K562 (cell line): ENCODE measurements around the gene DNMT3A. TPM values are rescaled to one million over a fixed set of nuclear protein-coding genes. Genes with fewer than 3 reads are reported as not detected.

ENCODE experiments used
- ATAC-seq: fragments of 200-7000 bp; cut with Tn5 transposase; 3 replicates; pipeline ENCODE4 v1.9.1; 2020; ENCODE audit warnings: moderate library complexity
- BruUV-seq: library from RNA; stranded (reverse); fragments of 400-500 nt; replicated peaks from 2 replicates; lab custom pipeline; 2021; lab: Mats Ljungman, UMichigan
- CTCF ChIA-PET: fragments of 300-600 bp; formaldehyde crosslinking; extraction: SDS; loops from one replicate; lab custom pipeline; 2021; ENCODE audit warnings: low intra/inter-chr PET ratio; lab: Yijun Ruan, JAX
- POLR2A ChIA-PET: fragments of 300-600, 350-650 bp; sonication (Branson Sonifier 250); formaldehyde crosslinking; extraction: SDS; loops from one replicate; lab custom pipeline; 2021; ENCODE audit warnings: antibody characterized with exemption, inconsistent platforms; lab: Yijun Ruan, JAX
- DNase-seq, 4 experiments: peaks; one replicate each; pipeline versions ENCODE4 v3.0.0 to v3.0.0-alpha.2; 2011 to 2018; ENCODE audit warnings: low spot score in 3 of 4, mixed read lengths in 3 of 4; ENCODE audit errors: extremely low read depth in 1 of 4
- FAIRE-seq: peaks from 2 replicates; lab custom pipeline; 2011; peaks lifted over from hg19 to GRCh38; lab: Jason Lieb, UNC
- H2AFZ ChIP-seq: 2 replicates; pipeline ENCODE4 v1.6.0; 2011; ENCODE audit warnings: low read depth, low read length, control low read depth, inconsistent platforms
- H3K27ac ChIP-seq: fragments of 200-600 bp; 3 replicates; pipeline ENCODE4 v1.8.0; 2011; ENCODE audit warnings: low read depth, mild to moderate bottlenecking, control low read depth, inconsistent platforms, low read length, moderate library complexity, mixed read lengths; ENCODE audit errors: extremely low read depth
- H3K27me3 ChIP-seq, 2 experiments: fragments of 300-600 bp in 1 of 2; 2 replicates in 1 of 2; 3 replicates in 1 of 2; pipeline versions ENCODE4 v1.6.0 to v1.8.0; 2011; ENCODE audit warnings: inconsistent platforms in 2 of 2, low read length in 2 of 2, mild to moderate bottlenecking in 1 of 2, mixed read lengths in 1 of 2, moderate library complexity in 1 of 2; ENCODE audit not compliant: control insufficient read depth in 2 of 2, insufficient read depth in 2 of 2
- H3K36me3 ChIP-seq: fragments of 300-600 bp; 3 replicates; pipeline ENCODE4 v1.8.0; 2011; ENCODE audit warnings: mild to moderate bottlenecking, low read length, inconsistent platforms; ENCODE audit not compliant: control insufficient read depth, insufficient read depth
- H3K4me1 ChIP-seq, 2 experiments: fragments of 200-600 bp in 1 of 2; replicated peaks in 1 of 2; 2 replicates in 1 of 2; 3 replicates in 1 of 2; pipeline versions ENCODE4 v1.5.1 to v1.8.0; 2011; ENCODE audit warnings: inconsistent platforms in 2 of 2, low read length in 2 of 2, mild to moderate bottlenecking in 1 of 2, mixed read lengths in 1 of 2, moderate library complexity in 1 of 2; ENCODE audit not compliant: control insufficient read depth in 2 of 2, insufficient read depth in 2 of 2
- H3K4me2 ChIP-seq: 2 replicates; pipeline ENCODE4 v1.6.1; 2011; ENCODE audit warnings: low read length, control low read depth, inconsistent platforms, mixed read lengths; ENCODE audit not compliant: insufficient read depth
- H3K4me3 ChIP-seq: fragments of 200-600 bp; sonication (generic), shearing (Covaris generic); 2 replicates; pipeline ENCODE4 v1.5.1; 2016; ENCODE audit warnings: control low read depth, inconsistent platforms
- H3K79me2 ChIP-seq: fragments of 200-600 bp; 3 replicates; pipeline ENCODE4 v1.8.0; 2011; ENCODE audit warnings: low read length, inconsistent platforms; ENCODE audit not compliant: control insufficient read depth, insufficient read depth
- H3K9ac ChIP-seq, 2 experiments: 2 replicates each; pipeline versions ENCODE4 v1.6.0 to v1.6.1; 2011; ENCODE audit warnings: low read depth in 2 of 2, low read length in 2 of 2, control low read depth in 1 of 2, inconsistent platforms in 1 of 2, mild to moderate bottlenecking in 1 of 2, mixed read lengths in 1 of 2; ENCODE audit not compliant: insufficient read depth in 1 of 2
- H3K9me1 ChIP-seq: one replicate; pipeline ENCODE4 v1.6.0; 2011; ENCODE audit warnings: inconsistent platforms, mild to moderate bottlenecking, low read length, moderate library complexity; ENCODE audit not compliant: control insufficient read depth, insufficient read depth
- H3K9me3 ChIP-seq: replicated peaks from 2 replicates; pipeline ENCODE4 v1.5.1; 2011; ENCODE audit warnings: low read depth, low read length, inconsistent platforms; ENCODE audit not compliant: control insufficient read depth, insufficient read depth
- H4K20me1 ChIP-seq: replicated peaks from 2 replicates; pipeline ENCODE4 v1.6.1; 2011; ENCODE audit warnings: low read length, inconsistent platforms, mixed read lengths; ENCODE audit not compliant: control insufficient read depth, insufficient read depth
- CBFA2T3 ChIP-seq: fragments of 450-650 bp; IDR thresholded peaks from 2 replicates; pipeline ENCODE4 v1.6.1; 2017
- HDGF ChIP-seq: fragments of 450-650 bp; IDR thresholded peaks from 2 replicates; pipeline ENCODE4 v1.6.1; 2016
- POLR3A ChIP-seq: IDR thresholded peaks from 2 replicates; pipeline ENCODE4 v1.6.1; 2011; ENCODE audit warnings: borderline replicate concordance, mild to moderate bottlenecking, moderate library complexity; ENCODE audit not compliant: insufficient read length, insufficient read depth; ENCODE audit errors: extremely low read depth
- RB1 ChIP-seq: fragments of 450-650 bp; IDR thresholded peaks from 2 replicates; pipeline ENCODE4 v1.6.1; 2017; ENCODE audit warnings: low read depth, mild to moderate bottlenecking
- SETDB1 ChIP-seq: IDR thresholded peaks from one replicate; pipeline ENCODE4 v1.6.1; 2012; ENCODE audit warnings: low read length, control low read depth, inconsistent platforms
- SIX5 ChIP-seq, 2 experiments: IDR thresholded peaks; 2 replicates each; pipeline ENCODE4 v1.6.1; 2011; ENCODE audit warnings: low read length in 2 of 2, borderline replicate concordance in 1 of 2, low read depth in 1 of 2, mild to moderate bottlenecking in 1 of 2, moderate library complexity in 1 of 2; ENCODE audit not compliant: insufficient read depth in 1 of 2
- SRSF9 ChIP-seq: fragments of 200-400 bp; formaldehyde crosslinking; IDR thresholded peaks from 2 replicates; pipeline ENCODE4 v1.6.1; 2017; ENCODE audit warnings: low read depth, low read length, borderline replicate concordance
- ZNF274 ChIP-seq: IDR thresholded peaks from 2 replicates; pipeline ENCODE4 v1.6.1; 2011; ENCODE audit warnings: low read depth, mild to moderate bottlenecking, low read length, moderate library complexity, borderline replicate concordance
- WGBS: fragments of 100-300 bp; shearing (Covaris generic); methylation state at CpG from one replicate; pipeline ENCODE4 v1.1.6; 2016; ENCODE audit warnings: low coverage, mixed read lengths; ENCODE audit not compliant: insufficient coverage; ENCODE audit errors: missing lambda C conversion rate; 5-methylcytosine and 5-hydroxymethylcytosine counted together
- in situ Hi-C: fragments of 300-500 bp; cut with MboI; formaldehyde crosslinking; loops from 4 replicates; pipeline ENCODE4 v1.15.0; 2018; ENCODE audit warnings: inconsistent platforms, mixed read lengths
- intact Hi-C: fragments of 100-400 bp; cut with micrococcal nuclease; formaldehyde crosslinking; loops from 2 replicates; pipeline ENCODE4 v1.14.2; 2022
- polyA plus RNA-seq, 8 experiments: library from polyadenylated mRNA; depleted of rRNA in 4 of 8; stranded (reverse) in 5 of 8; unstranded in 3 of 8; fragments of >200 nt; fragmentation: Nextera tagmentation in 2 of 8; fragmentation: Illumina TruSeq in 1 of 8; extraction: Ambion mirVana in 2 of 8; extraction: Trizol in 1 of 8; gene quantifications; 2 replicates each; pipeline versions ENCODE4 v1.2.1 to v1.2.3, GENCODE V29; 2011 to 2014; ENCODE audit warnings: inconsistent platforms in 1 of 8, missing spikeins in 1 of 8
- total RNA-seq, 7 experiments: library from RNA; depleted of rRNA in 6 of 7; stranded (reverse); fragments of >200 nt in 6 of 7; fragmentation: Illumina TruSeq in 2 of 7; extraction: Trizol in 2 of 7; gene quantifications; 2 replicates each; pipeline versions ENCODE4 v1.2.1 to v1.2.3, GENCODE V29; 2011 to 2021; ENCODE audit warnings: low replicate concordance in 1 of 7

The DNMT3A gene
- total and polyA plus RNA-seq, 9 of the 15 experiments (the other 6 are each of a cell fraction or from before 2014, with no cell fraction given): 3.0 to 16.0 (median 6.1) TPM

DNA sequence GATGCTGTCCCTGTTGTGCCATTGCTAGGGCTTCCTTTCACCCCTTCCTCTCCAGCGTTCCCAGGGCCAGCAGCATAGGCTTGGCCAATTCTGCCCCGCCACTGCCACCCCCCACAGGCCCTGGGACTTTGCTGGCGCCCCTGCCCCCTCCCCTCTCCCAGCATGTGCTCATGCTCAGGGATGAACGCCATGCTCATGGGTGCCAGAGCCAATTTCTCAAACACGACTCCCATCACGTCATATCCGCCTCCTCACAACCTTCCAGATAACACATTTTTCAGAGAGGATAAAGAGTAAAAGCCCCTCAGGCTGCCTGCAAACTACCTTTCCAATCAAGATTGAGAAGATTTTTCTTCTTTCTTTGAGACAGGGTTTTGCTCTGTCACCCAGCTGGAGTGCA is 48.6 kb downstream of the DNMT3A start:
- no peak for FAIRE-seq
- Histone ChIP-seq H4K20me1 (no peaks in the 10 kb centered on the region), H3K79me2 (no peaks in the 10 kb centered on the region), H3K27ac (no peak overlapping the region), H3K27me3 (peaks cover 3 to 46% of the 10 kb centered on the region in 2 experiments; a peak in 3 of 5 replicates), H3K9me3 (no peaks in the 10 kb centered on the region)
- no peak for ATAC-seq
- no peak for DNase-seq
- CTCF ChIA-PET: no interaction called here
- WGBS: 25% methylated on average over 5 of the region's 7 CpGs
- TF ChIP-seq CBFA2T3: no peak
- no peak for TF ChIP-seq SETDB1
- no peak for TF ChIP-seq RB1
- TF ChIP-seq SIX5 (IDR thresholded peaks at IDR 0.05; ENCODE audit: borderline replicate concordance in 1 of 2, insufficient read depth in 1 of 2, low read depth in 1 of 2, low read length in 2 of 2): no peak
- TF ChIP-seq SRSF9: no peak
- TF ChIP-seq HDGF: no peak
- no peak for TF ChIP-seq POLR3A
- TF ChIP-seq ZNF274: no peak
- TF ChIP-seq, all 486 proteins: peak for 0
- Histone ChIP-seq H3K4me1 (peaks cover 0 to 20% of the 10 kb centered on the region in 2 experiments; a peak in 2 of 5 replicates), H3K9ac (no peak overlapping the region), H3K36me3 (no peaks in the 10 kb centered on the region), H2AFZ (no peak overlapping the region), H3K9me1 (no peaks in the 10 kb centered on the region), H3K4me2 (no peak overlapping the region), H3K4me3 (no peak overlapping the region)
- no TSS peak for BruUV-seq
- in situ Hi-C loops: no loop called here
- POLR2A ChIA-PET: interaction anchor here (0.6 to 1.0 kb wide), 2 partner anchors 8 to 88 kb away, joined by 3 to 4 read pairs; no protein-coding TSS in a partner anchor
- intact Hi-C loops: no loop called here
